GM12878 (cell line): ENCODE data around the gene FAM83G. TPM values are rescaled to one million over a fixed set of nuclear protein-coding genes. Genes with fewer than 3 reads are reported as not detected.
A peak's percentile ranks its signal among the peaks of the same experiment; 100 is the strongest.

ENCODE experiments used
- ATAC-seq: fragments of 200-7000 bp; cut with Tn5 transposase; 3 replicates; pipeline ENCODE4 v1.9.1; 2020; ENCODE audit warnings: mild to moderate bottlenecking, moderate library complexity
- BruUV-seq: library from RNA; stranded (reverse); fragments of 400-500 nt; replicated peaks from 2 replicates; lab custom pipeline; 2021; lab: Mats Ljungman, UMichigan
- CTCF ChIA-PET: fragments of 300-600 bp; sonication (Branson Sonifier 250); formaldehyde crosslinking; extraction: SDS; loops from one replicate; lab custom pipeline; 2021; ENCODE audit warnings: inconsistent platforms; lab: Yijun Ruan, JAX
- POLR2A ChIA-PET: fragments of 350-600 bp; formaldehyde crosslinking; extraction: SDS; loops from one replicate; lab custom pipeline; 2021; ENCODE audit warnings: inconsistent platforms; lab: Charles Lee
- RAD21 ChIA-PET: fragments of 300-600 bp; sonication (Branson Sonifier 250); formaldehyde crosslinking; loops from one replicate; lab custom pipeline; 2023; ENCODE audit warnings: antibody characterized with exemption; ENCODE audit not compliant: unreplicated experiment; lab: Charles Lee
- SMC1A ChIA-PET: fragments of 300-600 bp; sonication (Branson Sonifier 250); formaldehyde crosslinking; loops from one replicate; lab custom pipeline; 2023; ENCODE audit not compliant: unreplicated experiment, uncharacterized antibody; lab: Charles Lee
- DNase-seq: peaks from one replicate; pipeline ENCODE4 v3.0.0-alpha.2; 2011; ENCODE audit warnings: low read depth, low spot score
- FAIRE-seq: peaks from 3 replicates; lab custom pipeline; 2011; peaks lifted over from hg19 to GRCh38; lab: Jason Lieb, UNC
- H2AFZ ChIP-seq: 2 replicates; pipeline ENCODE4 v1.6.0; 2011; ENCODE audit warnings: low read depth, low read length, control low read depth; ENCODE audit not compliant: control insufficient read depth
- H3K27ac ChIP-seq: 2 replicates; pipeline ENCODE4 v1.5.1; 2011; ENCODE audit warnings: control low read depth; ENCODE audit not compliant: control insufficient read depth, insufficient read depth
- H3K27me3 ChIP-seq, 2 experiments: replicated peaks in 1 of 2; 2 replicates each; pipeline versions ENCODE4 v1.6.0 to v1.6.1; 2011; ENCODE audit warnings: low read length in 1 of 2; ENCODE audit not compliant: control insufficient read depth in 2 of 2, insufficient read depth in 2 of 2
- H3K36me3 ChIP-seq, 2 experiments: 2 replicates each; pipeline ENCODE4 v1.5.1; 2011; ENCODE audit warnings: low read length in 1 of 2; ENCODE audit not compliant: control insufficient read depth in 2 of 2, insufficient read depth in 2 of 2
- H3K4me1 ChIP-seq: 2 replicates; pipeline ENCODE4 v1.6.1; 2011; ENCODE audit warnings: mild to moderate bottlenecking, low read length, moderate library complexity, mixed read lengths; ENCODE audit not compliant: control insufficient read depth, insufficient read depth
- H3K4me2 ChIP-seq: 2 replicates; pipeline ENCODE4 v1.6.0; 2011; ENCODE audit warnings: control low read depth; ENCODE audit not compliant: control insufficient read depth, insufficient read depth
- H3K4me3 ChIP-seq: fragments of 200-600 bp; sonication (generic); 2 replicates; pipeline ENCODE4 v1.5.1; 2016
- H3K79me2 ChIP-seq: 2 replicates; pipeline ENCODE4 v1.6.0; 2011; ENCODE audit warnings: low read length; ENCODE audit not compliant: control insufficient read depth, insufficient read depth
- H3K9ac ChIP-seq: 2 replicates; pipeline ENCODE4 v1.8.0; 2011; ENCODE audit warnings: low read length, control low read depth, mixed read lengths; ENCODE audit not compliant: control insufficient read depth, insufficient read depth
- H3K9me3 ChIP-seq: replicated peaks from 3 replicates; pipeline ENCODE4 v1.5.1; 2011; ENCODE audit warnings: mild to moderate bottlenecking, low read length; ENCODE audit not compliant: control insufficient read depth, insufficient read depth
- H4K20me1 ChIP-seq: 2 replicates; pipeline ENCODE4 v1.6.0; 2011; ENCODE audit not compliant: control insufficient read depth, insufficient read depth
- CBX5 ChIP-seq: sonication (generic); IDR thresholded peaks from 2 replicates; pipeline ENCODE4 v1.6.1; 2016; ENCODE audit warnings: low read depth, moderate library complexity, mild to moderate bottlenecking, inconsistent platforms
- CHD1 ChIP-seq: IDR thresholded peaks from 2 replicates; pipeline ENCODE4 v1.6.1; 2012; ENCODE audit warnings: low read depth, low read length, improper control_type of control experiment
- CREB1 ChIP-seq: IDR thresholded peaks from 2 replicates; pipeline ENCODE4 v1.6.1; 2012; ENCODE audit warnings: low read depth, mild to moderate bottlenecking, inconsistent platforms
- HDAC2 ChIP-seq: fragments of 200-600 bp; sonication (generic); IDR thresholded peaks from 2 replicates; pipeline ENCODE4 v1.6.1; 2017
- MEF2B ChIP-seq: fragments of 450-650 bp; IDR thresholded peaks from 2 replicates; pipeline ENCODE4 v1.6.1; 2018; ENCODE audit warnings: mild to moderate bottlenecking, moderate library complexity; ENCODE audit not compliant: partially characterized antibody, poor library complexity, severe bottlenecking
- MYB ChIP-seq: fragments of 150-350 bp; IDR thresholded peaks from 2 replicates; pipeline ENCODE4 v1.6.1; 2014; ENCODE audit warnings: mild to moderate bottlenecking, low read depth, low read length, borderline replicate concordance
- NR2C1 ChIP-seq: fragments of 450-650 bp; IDR thresholded peaks from 2 replicates; pipeline ENCODE4 v1.6.1; 2017; ENCODE audit warnings: antibody characterized with exemption, mild to moderate bottlenecking, moderate library complexity
- POLR2AphosphoS2 ChIP-seq: IDR thresholded peaks from 2 replicates; pipeline ENCODE4 v1.6.1; 2011; ENCODE audit warnings: low read depth, mild to moderate bottlenecking, low read length, improper control_type of control experiment, moderate library complexity
- POU2F2 ChIP-seq: IDR thresholded peaks from 3 replicates; pipeline ENCODE4 v1.6.1; 2011; ENCODE audit warnings: low read depth, mild to moderate bottlenecking, low read length, borderline replicate concordance
- RB1 ChIP-seq: fragments of 450-650 bp; formaldehyde crosslinking; IDR thresholded peaks from 2 replicates; pipeline ENCODE4 v1.6.1; 2017; ENCODE audit warnings: mild to moderate bottlenecking, borderline replicate concordance
- SREBF2 ChIP-seq: IDR thresholded peaks from 2 replicates; pipeline ENCODE4 v1.6.1; 2012; ENCODE audit warnings: mild to moderate bottlenecking, low read length
- TCF3 ChIP-seq: IDR thresholded peaks from 2 replicates; pipeline ENCODE4 v1.6.1; 2012; ENCODE audit warnings: low read depth, mild to moderate bottlenecking, low read length, borderline replicate concordance; ENCODE audit not compliant: insufficient read depth
- TCF7 ChIP-seq: IDR thresholded peaks from 2 replicates; pipeline ENCODE4 v1.6.1; 2014; ENCODE audit warnings: antibody characterized with exemption, borderline replicate concordance
- ZBED1 ChIP-seq: IDR thresholded peaks from 2 replicates; pipeline ENCODE4 v1.6.1; 2016; ENCODE audit warnings: borderline replicate concordance
- ZNF592 ChIP-seq: fragments of 450-650 bp; IDR thresholded peaks from 2 replicates; pipeline ENCODE4 v1.6.1; 2017; ENCODE audit warnings: mild to moderate bottlenecking, moderate library complexity
- ZNF622 ChIP-seq: fragments of 450-650 bp; IDR thresholded peaks from 2 replicates; pipeline ENCODE4 v1.6.1; 2017; ENCODE audit warnings: mild to moderate bottlenecking, inconsistent platforms
- WGBS: methylation state at CpG from one replicate; pipeline ENCODE4 v1.1.6; 2016; ENCODE audit warnings: low lambda C conversion rate; ENCODE audit not compliant: insufficient replicate concordance, insufficient coverage; ENCODE audit errors: missing lambda C conversion rate; 5-methylcytosine and 5-hydroxymethylcytosine counted together
- in situ Hi-C: fragments of 300-500 bp; cut with MboI; formaldehyde crosslinking; loops from 9 replicates; pipeline ENCODE4 v1.14.3; 2018; ENCODE audit warnings: mixed read lengths
- intact Hi-C: fragments of 100-400 bp; cut with micrococcal nuclease; formaldehyde crosslinking; loops from one replicate; pipeline ENCODE4 v1.14.2; 2022; ENCODE audit not compliant: unreplicated experiment
- polyA plus RNA-seq, 11 experiments: library from polyadenylated mRNA; depleted of rRNA in 4 of 11; unstranded in 6 of 11; stranded (reverse) in 5 of 11; fragments of >200 nt; fragmentation: Nextera tagmentation in 4 of 11; fragmentation: Illumina TruSeq in 1 of 11; extraction: Ambion mirVana in 4 of 11; extraction: Trizol in 1 of 11; gene quantifications; 1 replicate in 1 of 11; 2 replicates in 10 of 11; pipeline versions ENCODE4 v1.2.1 to v1.2.3, GENCODE V29; 2011 to 2016; ENCODE audit warnings: inconsistent platforms in 2 of 11, missing spikeins in 2 of 11, low read depth in 1 of 11
- total RNA-seq, 4 experiments: library from RNA; depleted of rRNA in 3 of 4; stranded (reverse); fragments of >200 nt in 3 of 4; fragmentation: Illumina TruSeq in 1 of 4; extraction: Trizol in 1 of 4; gene quantifications; 2 replicates each; pipeline versions ENCODE4 v1.2.1 to v1.2.3, GENCODE V29; 2013 to 2021

FAM83G gene
- total and polyA plus RNA-seq, 10 of the 15 experiments (the other 5 are each of a cell fraction or from before 2014, with no cell fraction given), result 0.03 to 16.7 (median 6.5) TPM

GRCh38 chr17:18987230-18987610 is 17.3 kb downstream of the FAM83G start:
- Histone ChIP-seq H3K9me3 (no peaks in the 10 kb centered on the region), H3K4me3 (no peak overlapping the region), H4K20me1 (no peaks in the 10 kb centered on the region), H3K36me3 (peaks cover 0 to 13% of the 10 kb centered on the region in 2 experiments; a peak in 3 of 4 replicates), H2AFZ (no peak overlapping the region)
- 89% methylated on average over 9 of the region's 9 CpGs for WGBS
- RAD21 ChIA-PET, result no interaction called here
- no peak for TF ChIP-seq NR2C1
- TF ChIP-seq POLR2AphosphoS2, result no peak
- no peak for TF ChIP-seq ZNF622
- no peak for TF ChIP-seq MEF2B
- no peak for TF ChIP-seq CBX5
- TF ChIP-seq TCF7, result no peak
- no peak for TF ChIP-seq CHD1
- TF ChIP-seq ZNF592, result no peak
- TF ChIP-seq SREBF2, result no peak
- no peak for TF ChIP-seq RB1
- TF ChIP-seq CREB1, result no peak
- no peak for TF ChIP-seq HDAC2
- TF ChIP-seq TCF3, result no peak
- TF ChIP-seq POU2F2, result no peak
- no peak for TF ChIP-seq ZBED1
- no peak for TF ChIP-seq MYB
- TF ChIP-seq, all 136 proteins: peak for 0
- SMC1A ChIA-PET, result no interaction called here
- no peak for DNase-seq
- Histone ChIP-seq H3K79me2 (no peaks in the 10 kb centered on the region), H3K9ac (no peak overlapping the region), H3K27me3 (no peaks in the 10 kb centered on the region), H3K4me2 (no peak overlapping the region), H3K4me1 (no peaks in the 10 kb centered on the region), H3K27ac (no peak overlapping the region)
- intact Hi-C loops (no loop called here), in situ Hi-C loops (no loop called here)
- FAIRE-seq, result no peak
- no peak for ATAC-seq
- CTCF ChIA-PET, result interaction anchor here (0.8 to 1.9 kb wide), 2 partner anchors 10 to 26 kb away, joined by 3 to 5 read pairs; no protein-coding TSS in a partner anchor
- POLR2A ChIA-PET, result no interaction called here
- TSS peak; percentile 40 for BruUV-seq
